ENCODE results near the gene GALNT2.

The GALNT2 gene

GRCh38 chr1:230280906-230281413 lies 213.9 kb downstream of the GALNT2 start:
- no peak for DNase-seq (ENCODE audit: low spot score)

- no peak for DNase-seq (ENCODE audit: low spot score)
Observed at GRCh38 chr1:230281556-230281955, 214.5 kb downstream of the GALNT2 start.

GRCh38 chr1:230282157-230282556 lies 215.1 kb downstream of the GALNT2 start:
- no peak for DNase-seq (ENCODE audit: low spot score)

- no peak for DNase-seq (ENCODE audit: low spot score)
Observed at GRCh38 chr1:230283678-230284077, 216.6 kb downstream of the GALNT2 start.

GRCh38 chr1:230284891-230285290 lies 217.9 kb downstream of the GALNT2 start:
- no peak for DNase-seq (ENCODE audit: low spot score)

GRCh38 chr1:230285351-230285750 lies 218.3 kb downstream of the GALNT2 start:
- DNase-seq (ENCODE audit: low spot score) = no peak

- DNase-seq (ENCODE audit: low spot score) = no peak
Observed at GRCh38 chr1:230286166-230286889, 219.3 kb downstream of the GALNT2 start.

GRCh38 chr1:230286890-230287269 lies 219.8 kb downstream of the GALNT2 start:
- DNase-seq (ENCODE audit: low spot score) = no peak

- no peak for DNase-seq (ENCODE audit: low spot score)
Observed at GRCh38 chr1:230287674-230288315, 220.8 kb downstream of the GALNT2 start.

- DNase-seq (ENCODE audit: low spot score) = no peak
Observed at GRCh38 chr1:230288641-230289349, 221.8 kb downstream of the GALNT2 start.

- no peak for DNase-seq (ENCODE audit: low spot score)
Observed at GRCh38 chr1:230289350-230289644, 222.3 kb downstream of the GALNT2 start.

- DNase-seq (ENCODE audit: low spot score) = no peak
Observed at GRCh38 chr1:230291731-230292620, 224.9 kb downstream of the GALNT2 start.

- DNase-seq (ENCODE audit: low spot score) = no peak
Observed at GRCh38 chr1:230292689-230293389, 225.8 kb downstream of the GALNT2 start.

- no peak for DNase-seq (ENCODE audit: low spot score)
Observed at GRCh38 chr1:230293390-230293700, 226.3 kb downstream of the GALNT2 start.

- no peak for DNase-seq (ENCODE audit: low spot score)
Observed at GRCh38 chr1:230295367-230295766, 228.3 kb downstream of the GALNT2 start.

- DNase-seq (ENCODE audit: low spot score) = no peak
Observed at GRCh38 chr1:230299191-230300006, 232.4 kb downstream of the GALNT2 start.

- no peak for DNase-seq (ENCODE audit: low spot score)
Observed at GRCh38 chr1:230300322-230301301, 233.6 kb downstream of the GALNT2 start.

GRCh38 chr1:230301322-230301721 lies 234.3 kb downstream of the GALNT2 start:
- no peak for DNase-seq (ENCODE audit: low spot score)

GRCh38 chr1:230301822-230302221 lies 234.8 kb downstream of the GALNT2 start:
- no peak for DNase-seq (ENCODE audit: low spot score)

GRCh38 chr1:230303069-230303468 lies 236.0 kb downstream of the GALNT2 start:
- no peak for DNase-seq (ENCODE audit: low spot score)
